ELF-1 (cell line): ENCODE measurements around the gene GMPR.
"Not testable (repeated sequence)": the region's sequence is repeated elsewhere in the genome, so short reads cannot be mapped to it uniquely, and the experiment has no call there.

Experiments
- DNase-seq: peaks from one replicate; pipeline ENCODE4 v3.0.0-alpha.2; 2016; ENCODE audit warnings: low read depth, low spot score

GMPR gene

DNA sequence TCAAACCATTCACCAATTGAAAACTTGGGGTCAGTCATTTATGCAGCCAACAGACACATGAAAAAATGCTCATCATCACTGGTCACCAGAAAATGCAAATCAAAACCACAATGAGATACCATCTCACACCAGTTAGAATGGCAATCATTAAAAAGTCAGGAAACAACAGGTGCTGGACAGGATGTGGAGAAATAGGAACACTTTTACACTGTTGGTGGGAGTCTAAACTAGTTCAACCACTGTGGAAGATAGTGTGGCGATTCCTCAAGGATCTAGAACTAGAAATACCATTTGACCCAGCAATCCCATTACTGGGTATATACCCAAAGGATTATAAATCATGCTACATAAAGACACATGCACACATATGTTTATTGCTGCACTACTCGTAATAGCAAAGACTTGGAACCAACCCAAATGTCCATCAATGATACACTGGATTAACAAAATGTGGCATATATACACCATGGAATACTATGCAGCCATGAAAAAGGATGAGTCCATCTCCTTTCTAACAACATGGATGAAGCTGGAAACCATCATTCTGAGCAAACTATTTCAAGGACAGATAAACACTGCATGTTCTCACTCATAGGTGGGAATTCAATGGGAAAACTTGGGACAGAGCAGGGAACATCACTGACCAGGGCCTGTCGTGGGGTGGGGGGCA is 13.2 kb upstream of the GMPR start:
- DNase-seq = not testable (repeated sequence)

DNA sequence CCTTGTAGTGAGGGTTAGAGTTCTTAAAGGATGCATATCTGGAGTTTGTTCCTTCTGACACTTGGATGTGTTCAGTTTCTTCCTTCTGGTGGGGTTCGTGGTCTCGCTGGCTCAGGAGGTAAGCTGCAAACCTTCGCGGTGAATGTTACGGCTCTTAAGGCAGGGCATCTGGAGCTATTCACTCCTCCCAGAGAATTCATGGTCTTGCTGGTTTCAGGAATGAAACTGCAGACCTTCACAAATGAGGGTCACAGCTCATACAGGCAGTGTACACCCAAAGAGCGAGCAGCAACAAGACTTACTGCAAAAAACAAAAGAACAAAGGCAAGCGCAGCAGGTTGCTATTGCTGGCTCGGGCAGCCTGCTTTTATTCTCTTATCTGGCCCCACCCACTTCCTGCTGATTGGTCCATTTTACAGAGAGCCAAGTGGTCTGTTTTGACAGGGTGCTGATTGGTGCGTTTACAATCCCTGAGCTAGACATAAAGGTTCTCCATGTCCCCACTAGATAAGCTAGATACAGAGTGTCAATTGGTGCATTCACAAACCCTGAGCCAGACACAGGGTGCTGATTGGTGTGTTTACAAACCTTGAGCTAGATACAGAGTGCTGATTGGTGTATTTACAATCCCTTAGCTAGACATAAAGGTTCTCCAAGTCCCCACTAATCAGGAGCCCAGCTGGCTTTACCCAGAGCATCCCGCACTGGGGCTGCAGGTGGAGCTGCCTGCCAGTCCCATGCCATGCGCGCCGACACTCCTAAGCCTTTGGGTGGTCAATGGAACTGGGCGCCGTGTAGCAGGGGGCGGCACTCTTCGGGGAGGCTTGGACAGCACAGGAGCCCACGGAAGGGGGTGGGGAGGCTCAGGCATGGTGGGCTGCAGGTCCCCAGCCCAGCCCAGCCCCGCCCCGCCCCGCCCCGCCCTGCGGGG is 12.0 kb upstream of the GMPR start:
- not testable (repeated sequence) for DNase-seq

DNA sequence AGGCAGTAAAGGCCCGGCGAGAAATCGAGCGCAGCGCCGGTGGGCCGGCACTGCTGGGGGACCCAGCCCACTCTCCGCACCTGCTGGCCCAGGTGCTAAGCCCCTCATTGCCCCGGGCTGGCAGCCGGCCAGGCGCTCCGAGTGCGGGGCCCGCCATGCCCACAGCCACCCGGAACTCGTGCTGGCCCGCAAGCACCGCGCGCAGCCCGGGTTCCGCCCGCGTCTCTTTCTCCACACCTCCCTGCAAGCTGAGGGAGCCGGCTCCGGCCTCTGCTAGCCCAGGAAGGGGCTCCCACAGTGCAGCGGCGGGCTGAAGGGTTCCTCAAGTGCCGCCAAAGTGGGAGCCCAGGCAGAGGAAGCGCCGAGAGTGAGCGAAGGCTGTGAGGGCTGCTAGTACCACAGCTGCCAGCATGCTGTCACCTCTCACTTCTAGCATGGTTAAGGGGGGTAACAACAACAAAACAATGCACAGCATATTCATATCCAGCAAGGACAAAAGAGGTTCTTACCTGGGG is 11.3 kb upstream of the GMPR start:
- DNase-seq = no peak

DNA sequence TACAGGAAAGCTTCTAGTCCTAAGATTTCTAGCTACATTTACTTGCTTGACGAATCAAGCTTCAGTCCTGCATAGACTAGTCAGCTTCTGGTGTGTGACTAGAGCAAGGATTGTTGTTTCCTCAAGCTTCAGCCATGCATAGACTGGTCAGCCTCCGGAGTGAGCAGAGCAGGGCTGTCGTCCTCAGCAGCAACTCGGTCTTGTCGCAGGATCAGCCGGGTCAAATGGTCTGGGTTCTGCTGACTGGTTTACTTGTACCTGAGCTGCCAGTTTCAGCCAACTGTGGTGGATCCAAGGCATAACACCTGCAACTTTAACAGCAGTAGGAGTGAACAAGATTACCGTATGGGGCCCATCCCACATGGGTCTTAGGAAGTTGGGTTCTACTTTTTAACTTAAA is 10.8 kb upstream of the GMPR start:
- DNase-seq = no peak

DNA sequence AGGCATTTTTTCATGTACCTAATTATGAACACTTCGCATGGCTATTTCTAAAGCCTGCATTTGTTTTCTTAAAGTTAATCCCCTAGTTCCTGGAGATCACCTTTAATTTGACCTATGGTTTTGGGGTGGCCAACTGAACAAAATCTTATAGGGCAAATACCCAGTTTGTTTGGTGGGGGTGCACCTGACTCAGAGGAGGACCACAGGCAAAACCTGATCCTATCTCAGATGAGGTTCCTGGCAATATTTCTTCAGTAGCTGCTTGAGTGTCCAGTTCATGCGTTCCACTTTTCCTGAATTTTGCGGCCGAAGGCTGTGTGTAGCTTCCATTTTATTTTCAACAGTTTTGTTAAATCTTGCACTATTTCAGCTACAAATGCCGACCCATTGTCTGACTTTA is 10.3 kb upstream of the GMPR start:
- no peak for DNase-seq

DNA sequence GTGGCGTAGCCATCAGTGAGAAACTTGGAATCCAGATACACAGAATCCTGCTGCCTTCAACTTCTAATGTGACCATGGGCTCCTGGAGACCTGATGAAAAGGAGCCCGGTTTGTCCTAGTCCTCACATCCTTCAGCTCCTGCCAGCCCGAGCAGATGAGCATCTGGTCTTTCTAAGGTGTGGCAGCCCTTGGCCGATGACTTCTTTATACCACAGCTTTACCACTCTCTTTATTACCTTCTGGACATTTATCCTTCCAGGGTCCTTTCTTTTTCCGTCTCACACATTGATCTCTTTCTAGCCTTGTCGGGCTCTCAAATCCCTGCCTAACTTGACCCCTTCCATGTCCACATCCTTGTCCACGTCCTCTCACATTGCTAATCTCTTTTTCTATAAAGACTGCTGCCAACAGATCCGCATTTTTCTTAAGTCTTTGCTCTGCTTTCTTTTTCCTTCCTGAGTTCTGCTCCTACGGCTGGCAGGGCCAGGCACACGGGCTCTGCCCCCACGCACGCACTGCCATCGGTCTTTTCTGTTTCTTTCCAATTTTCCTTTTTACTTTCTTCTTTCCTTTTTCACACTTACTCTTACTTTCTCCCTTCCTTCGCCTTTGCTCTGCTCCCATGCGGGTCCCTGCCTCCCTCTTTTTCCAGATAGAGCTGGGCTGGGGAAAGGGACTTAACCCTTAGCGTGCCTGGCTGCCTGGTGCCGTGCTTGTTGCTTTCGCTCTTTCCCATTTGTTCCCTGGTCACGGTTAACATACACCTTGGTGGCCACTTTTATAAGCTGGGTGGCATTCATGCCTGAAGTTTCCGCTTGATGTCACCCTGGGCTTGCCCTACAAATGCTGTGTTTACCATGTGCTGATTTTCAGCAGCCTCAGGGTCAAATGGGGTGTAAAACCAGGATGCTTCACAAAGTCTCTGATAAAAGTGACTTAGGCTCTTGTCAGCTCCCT is 9.4 kb upstream of the GMPR start:
- DNase-seq = no peak

DNA sequence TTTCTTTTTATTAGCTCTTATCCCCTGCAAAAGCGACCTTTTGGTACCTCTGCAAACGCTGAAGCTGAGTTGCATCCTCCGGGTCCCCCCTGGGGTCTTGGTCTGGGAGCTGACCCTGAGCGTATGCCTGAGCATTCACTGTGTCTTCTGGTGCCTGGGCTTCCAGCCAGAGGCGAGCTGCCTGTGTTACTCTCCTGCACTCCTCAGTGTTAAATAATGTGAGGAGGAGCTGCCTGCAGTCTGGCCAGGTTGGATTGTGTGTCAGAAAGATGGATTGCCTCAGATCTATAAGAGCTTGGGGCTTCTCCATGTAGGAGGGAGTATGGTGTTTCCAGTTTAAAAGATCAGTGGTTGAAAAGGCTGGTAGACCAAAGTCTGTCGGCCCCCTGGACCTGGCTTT is 8.7 kb upstream of the GMPR start:
- DNase-seq = peak; percentile 48

DNA sequence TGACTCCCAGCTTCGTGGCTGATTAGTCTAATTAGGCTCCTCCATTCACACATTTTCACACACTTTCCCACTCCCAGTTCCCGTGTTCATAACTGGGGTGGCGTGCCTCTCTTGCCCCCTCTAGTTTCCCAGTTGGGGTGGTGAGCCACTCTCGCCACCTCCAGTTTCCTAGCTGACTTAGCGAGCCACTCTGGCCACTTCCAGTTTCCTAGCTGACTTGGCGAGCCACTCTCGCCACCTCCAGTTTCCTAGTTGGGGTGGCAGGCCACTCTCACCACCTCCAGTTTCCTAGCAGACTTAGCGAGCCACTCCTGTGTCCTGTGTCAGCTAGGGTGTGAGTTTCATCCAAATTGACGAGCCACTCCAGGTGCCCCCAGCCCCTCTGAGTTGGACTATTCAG is 7.4 kb upstream of the GMPR start:
- DNase-seq = no peak

DNA sequence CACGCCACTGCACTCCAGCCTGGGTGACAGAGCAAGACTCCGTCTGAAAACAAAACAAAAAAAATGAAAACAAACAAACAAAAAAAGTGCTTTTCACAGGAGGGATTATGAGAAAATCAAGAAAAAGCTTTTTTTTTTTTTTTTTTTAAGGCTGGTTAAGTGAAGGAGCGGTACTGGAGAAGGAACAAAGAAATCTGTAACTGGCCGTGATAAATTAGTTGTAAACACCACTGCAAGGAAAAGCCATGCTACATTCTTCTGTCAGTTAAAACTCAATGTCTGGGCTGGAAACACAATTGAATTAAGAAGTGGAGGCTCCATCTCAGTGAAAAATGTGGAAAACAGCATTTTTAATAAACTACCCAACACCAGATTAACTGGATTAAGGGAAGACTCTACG is 6.3 kb upstream of the GMPR start:
- no peak for DNase-seq

DNA sequence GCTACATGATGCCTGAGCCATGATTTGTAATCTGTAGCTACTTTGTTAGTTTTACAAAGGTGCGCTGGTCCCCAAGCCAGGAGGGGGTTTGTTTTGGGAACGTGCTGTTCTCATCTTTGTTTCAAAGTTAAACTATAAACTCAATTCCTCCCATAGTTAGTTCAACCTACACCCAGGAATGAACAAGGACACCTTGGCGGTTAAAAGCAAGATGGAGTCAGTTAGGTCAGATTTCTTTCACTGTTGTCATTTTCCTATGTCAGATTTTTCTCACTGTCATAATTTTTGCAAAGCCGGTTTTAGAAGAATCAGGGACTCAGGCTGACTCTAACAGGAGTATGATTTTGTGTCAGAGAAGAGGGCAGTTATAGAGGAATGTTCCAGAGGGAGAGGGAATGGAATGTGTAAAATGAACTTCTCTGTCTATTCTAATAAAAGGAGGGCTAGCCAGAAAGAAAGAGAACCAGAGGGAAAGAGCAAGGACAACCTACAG is 2.3 kb upstream of the GMPR start:
- DNase-seq = no peak

DNA sequence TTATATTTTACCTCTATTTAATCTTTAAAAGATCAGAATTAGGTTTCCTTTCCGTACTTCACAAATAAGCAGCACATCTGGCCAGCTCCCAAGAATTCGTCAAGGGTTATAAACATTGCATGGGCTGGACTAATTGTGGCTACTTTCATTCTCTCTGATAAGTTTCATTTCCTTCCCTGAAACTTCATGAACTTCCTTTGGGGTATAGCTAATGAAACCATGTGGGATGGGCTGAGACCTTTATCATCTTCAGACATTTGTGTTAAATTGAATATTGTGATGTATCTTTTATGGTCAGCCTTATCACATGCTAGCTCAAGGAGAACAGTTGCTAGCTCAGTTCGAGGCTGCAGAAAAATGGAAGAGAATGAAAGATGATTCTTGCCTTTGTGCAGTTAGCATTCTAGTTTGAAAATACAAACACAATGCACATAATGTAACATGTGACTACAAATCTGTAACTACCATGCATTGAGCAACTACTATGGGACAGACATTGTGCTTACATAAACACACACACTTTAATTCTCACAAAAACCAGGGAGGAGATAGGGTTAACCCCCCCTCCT is 1.7 kb upstream of the GMPR start:
- DNase-seq = no peak

DNA sequence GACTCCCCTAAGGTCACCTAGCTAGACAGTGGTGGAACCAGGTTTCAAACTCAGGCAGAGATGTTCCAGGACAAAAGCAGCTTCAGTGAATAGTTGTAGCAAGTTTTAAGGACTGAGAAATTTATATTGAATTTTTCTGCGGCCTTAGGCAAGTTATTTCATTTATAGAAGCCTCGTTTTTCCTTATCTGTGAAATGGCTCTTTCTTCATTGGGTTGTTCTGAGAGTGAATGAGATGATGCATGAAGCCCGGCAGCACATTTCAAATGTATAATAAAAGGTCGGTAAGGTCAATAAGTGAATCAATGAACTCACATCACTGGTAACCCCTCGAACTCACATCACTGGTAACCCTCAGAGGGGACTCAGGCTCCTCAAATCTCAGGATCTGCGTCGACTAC is 1.1 kb upstream of the GMPR start:
- DNase-seq = no peak

DNA sequence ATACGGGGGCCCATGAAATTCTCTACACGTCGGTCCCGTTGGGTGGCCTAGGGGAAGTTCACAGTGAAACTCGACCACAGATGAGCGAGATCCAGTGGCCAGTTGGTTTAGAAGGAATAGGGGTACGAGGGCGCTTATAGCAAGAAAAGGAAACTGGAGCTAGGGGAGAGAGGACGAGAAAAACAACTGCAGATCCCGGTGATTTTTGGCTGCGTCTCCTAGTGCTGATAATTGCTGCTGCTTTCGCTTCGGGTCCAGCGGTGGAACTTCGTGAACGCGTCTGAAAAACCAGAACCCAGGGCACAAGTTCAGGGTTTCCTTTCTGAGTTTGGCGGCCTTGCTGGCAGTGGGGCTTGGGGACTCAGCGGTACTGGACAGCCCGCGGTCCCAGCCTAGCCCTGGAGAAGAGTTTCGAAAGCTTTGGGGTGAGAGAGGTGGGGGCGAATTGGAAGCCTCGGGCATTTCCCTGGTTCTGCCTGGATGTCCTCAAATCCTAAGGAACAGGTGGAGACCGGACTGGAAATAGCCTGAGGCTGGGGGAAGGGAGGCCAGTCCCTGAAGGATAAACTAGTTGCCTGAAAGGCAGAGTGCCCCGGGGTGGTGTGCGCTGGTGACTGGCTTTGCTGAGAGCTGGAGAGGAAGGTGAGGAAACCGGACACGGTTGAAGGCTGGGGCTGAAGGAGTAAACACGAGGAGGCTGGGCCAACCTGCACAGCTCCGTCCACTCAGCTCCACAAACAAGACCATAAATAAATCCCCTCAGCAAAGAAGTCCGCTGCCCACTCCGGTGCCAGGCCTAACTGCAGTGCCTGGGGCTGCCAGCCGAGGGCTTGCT is 793 bp downstream of the GMPR start:
- peak; percentile 88 for DNase-seq

DNA sequence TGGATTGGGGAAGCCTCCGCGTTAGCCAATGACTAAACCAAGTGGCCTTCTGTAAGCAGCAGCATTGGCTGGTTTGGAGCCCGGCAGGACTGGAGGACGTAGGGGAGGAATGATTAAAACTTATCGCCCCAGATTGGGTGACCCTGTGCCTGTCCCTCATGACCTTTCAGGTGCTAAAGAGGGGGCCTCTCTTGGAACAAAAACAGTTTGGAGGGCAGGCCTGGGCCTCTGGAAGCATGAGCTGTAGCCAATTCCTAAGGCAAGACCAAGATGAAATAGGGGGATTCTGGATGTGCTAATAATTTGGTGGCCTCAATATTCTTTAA is 1.4 kb downstream of the GMPR start:
- no peak for DNase-seq

DNA sequence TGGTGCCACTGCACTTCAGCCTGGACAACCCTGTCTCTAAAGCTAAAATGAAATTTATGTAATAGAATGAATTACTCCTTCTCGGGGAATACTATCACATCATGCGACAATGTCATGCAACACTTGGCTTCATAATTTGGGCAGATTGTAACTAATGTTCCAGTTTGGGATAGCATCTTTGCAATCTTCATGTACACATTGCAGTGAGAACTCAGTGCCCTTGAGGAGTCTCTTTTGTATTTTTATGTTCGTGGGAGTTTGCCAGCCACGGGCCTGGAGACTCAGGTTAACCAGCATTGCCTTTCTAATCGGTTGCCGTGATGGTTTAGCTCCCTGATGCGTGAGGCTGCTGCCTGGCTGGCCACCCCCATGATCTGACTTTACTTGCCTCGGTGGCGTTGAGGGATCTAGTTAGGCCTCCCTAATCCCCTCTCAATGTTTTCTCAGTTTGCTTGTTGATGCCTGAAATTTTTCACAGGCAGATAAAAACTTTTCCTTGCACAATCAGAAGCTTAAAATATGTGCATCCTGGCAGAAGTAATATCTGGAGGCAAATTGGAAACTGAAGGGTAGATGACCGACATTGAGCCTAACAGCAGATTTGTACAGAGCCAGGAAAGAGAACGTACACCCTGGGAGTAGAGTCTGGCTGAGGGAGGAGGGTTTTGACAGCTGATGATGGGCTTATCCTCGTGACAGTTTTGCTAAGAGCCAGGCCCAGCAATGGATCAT is 2.4 kb downstream of the GMPR start:
- DNase-seq = no peak

DNA sequence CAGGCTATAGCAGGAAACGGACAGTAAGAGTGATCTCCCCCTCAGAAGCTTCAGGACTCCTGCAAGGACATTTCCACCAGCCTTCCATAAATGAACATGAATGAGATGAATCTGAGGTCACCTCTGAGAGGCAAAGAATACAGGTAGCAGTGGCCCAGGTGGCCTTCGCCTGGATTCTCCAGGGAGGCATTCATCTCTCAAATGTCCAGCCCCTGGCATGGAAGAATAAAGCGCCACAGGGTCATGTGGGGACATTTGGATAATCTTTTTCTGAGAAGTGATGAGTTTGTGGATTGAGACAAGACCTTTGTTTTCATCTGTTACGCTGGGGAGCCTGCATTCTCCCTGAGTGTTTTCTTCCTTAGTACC is 2.9 kb downstream of the GMPR start:
- DNase-seq = no peak

DNA sequence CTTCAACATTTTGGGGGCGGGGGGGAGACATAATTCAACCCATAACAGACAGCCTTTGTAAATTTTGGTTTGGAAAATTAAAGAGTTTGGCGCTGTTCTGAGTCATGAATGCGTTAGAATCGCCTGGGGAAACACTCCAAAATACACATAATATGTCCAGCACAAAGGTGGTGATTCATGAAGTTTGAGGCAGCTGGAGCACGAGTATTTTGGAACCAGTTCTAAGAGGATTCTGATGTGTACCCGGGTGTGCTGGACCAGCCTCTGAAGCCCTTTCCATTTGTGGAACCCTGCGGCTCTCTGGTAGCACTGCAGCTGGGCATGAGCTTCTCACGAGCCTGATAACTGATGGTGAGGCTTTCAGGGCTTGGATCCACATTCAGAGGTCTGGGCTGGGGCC is 4.7 kb downstream of the GMPR start:
- no peak for DNase-seq

DNA sequence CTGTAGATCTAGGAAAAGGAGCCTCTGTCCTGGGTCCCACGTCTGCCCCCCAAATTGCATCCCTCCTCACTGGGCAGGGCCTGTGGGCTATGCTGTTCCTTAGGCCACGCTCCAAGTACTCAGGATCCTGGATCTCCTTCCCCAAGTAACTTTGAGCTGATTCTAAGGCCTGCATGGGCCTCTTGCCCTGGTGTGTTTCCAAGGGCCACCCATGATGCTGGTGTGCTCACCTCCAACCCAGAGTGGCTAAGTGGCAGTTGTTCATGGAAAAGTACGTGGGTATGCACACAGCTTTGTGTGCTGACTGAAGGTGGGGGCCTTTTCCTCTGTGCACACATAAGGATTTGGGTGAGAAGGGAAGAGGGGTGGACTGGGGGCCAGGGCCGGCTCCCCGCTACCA is 5.3 kb downstream of the GMPR start:
- no peak for DNase-seq

DNA sequence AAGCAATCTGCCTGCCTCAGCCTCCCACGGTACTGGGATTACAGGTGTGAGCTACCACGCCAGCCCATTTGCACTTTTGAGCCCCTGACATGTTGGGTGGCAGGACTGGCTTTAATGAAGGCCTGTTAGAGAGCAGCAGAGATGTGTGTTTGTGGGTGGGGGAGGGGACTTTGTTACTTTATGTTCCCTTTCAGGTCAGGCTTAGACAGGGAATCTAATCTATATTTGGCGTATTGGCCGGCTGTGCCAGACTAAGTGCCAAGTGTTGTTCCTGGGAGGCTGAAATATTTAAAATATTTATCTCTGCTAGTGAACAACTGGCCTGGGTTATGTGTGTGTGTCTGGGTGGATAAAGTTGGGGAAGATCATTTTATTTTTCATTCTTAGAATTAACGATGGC is 6.1 kb downstream of the GMPR start:
- DNase-seq = no peak

DNA sequence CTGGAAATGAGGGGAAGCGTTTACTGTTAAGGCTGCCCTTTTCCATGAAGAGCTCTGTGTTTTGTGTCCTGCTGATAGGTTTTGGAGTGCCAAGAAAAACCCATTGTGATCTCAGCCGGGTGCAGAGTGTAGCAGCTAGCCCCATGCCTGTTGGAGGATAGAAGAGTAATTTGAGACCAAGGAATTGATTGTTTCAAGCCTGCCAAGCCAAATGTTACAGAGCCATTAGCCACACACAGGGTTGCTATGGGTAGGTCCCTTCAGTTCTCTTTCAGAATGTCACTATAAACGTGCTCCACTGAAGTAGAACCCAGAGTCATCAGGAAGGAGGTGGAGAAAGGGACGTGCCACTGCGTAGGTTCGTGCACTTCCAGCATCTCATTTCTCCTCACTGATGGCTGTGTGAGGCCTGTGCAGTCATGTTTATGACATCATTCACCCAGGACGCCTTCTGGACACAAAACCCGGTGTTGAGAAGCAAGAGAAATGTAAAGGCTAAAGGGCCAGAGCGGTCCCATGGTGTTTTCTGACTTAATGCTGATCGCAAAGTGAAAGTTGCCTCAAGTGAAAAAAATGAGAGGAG is 6.6 kb downstream of the GMPR start:
- DNase-seq = peak; percentile 29
